GM12874 (cell line): ENCODE results near the gene EPN2.

Experiments used
- CTCF ChIP-seq: IDR thresholded peaks from 2 replicates; pipeline ENCODE4 v1.5.1; 2011; ENCODE audit warnings: low read depth, mild to moderate bottlenecking, control low read depth, low read length, moderate library complexity; ENCODE audit not compliant: insufficient read depth

The EPN2 gene

DNA sequence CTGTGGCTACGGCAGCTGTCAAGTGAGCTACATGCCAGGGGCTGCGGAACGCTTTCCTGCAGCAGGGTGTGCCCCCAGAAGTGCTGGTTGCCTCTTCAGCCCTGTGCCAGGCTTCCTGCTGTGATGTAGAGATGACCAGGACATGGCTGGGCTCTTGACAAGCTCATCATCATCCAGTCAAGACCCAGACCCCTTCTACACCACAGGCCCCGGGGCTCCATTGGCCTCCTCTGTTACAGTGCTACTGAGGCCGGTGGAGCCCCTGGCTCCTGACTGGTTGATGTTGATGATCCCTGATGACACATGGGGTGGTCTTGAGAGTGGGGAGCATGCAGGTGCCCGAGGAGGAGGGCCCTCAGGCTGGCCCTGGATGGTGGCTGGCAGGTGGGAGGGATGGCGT, 75.2 kb downstream of the EPN2 start:
- no peak for TF ChIP-seq CTCF

DNA sequence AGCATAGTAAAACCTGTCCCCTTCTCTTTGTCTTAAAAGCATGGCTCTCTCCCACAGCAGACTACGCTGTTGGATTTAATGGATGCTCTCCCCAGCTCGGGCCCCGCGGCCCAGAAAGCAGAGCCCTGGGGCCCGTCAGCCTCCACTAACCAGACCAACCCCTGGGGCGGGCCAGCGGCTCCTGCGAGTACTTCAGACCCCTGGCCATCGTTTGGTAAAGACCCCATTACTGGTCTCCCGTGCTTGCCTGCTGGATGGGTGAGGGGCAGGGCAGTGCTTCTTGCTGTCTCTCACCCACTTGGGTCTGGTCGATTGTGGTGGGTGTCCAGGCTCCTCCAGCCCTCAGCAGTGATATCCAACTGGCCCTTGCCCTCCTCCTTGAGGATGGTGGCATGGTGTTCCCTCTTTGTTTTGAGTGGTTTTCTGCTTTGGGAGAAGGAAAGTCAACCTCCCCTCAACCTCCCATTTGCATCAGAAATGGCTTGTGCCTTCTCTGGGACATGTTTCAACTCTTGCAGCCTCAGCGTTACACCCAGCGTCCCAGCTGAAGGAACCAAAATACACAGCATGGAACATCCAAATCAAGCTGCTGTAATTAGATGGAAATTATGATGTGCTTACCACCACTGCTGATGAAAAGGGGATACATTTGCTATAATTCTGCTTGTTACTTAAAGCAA, 76.0 kb downstream of the EPN2 start:
- no peak for TF ChIP-seq CTCF

DNA sequence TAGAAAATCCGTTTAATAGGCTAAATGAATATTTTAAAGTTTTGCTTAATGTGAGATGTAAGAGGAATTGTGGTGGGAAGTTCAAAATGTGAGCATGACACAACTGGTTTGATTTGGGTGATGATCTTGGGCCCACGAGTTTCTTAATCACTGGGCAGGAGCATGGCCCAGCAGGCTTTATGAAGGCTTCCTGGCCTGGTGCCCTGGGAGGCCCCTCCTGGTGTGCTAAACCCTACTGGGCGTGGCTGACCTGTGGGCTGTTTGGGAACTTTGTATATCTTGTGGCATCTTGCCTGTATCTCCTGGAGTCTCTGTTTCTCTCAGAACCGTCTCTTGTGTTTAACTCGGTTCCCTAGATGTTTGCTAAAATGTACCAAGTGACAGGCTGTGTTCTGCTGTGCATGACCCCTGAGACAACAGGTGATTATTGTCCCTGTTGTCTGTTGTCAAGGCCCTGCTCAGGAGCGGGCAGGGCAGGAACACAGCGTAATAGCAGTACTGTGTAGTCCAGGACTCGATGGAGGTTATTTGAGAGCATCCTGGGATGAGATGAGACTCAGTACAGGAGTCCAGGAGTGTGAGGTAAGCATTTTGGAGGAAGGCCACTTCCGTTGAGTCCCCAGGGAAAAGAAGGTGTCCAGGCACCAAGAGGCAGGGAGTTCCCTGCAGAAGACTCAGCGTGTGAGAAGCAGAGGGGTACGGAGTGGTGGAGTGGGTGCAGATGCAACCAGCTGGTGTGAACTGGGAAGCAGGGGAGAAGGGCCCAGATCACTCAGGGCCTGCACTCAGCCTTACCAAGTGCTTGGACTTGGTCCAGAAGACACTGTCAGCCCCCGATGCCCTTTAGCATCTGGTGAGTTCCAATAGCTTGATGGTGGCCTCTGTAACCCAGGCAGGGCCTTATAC, 76.8 kb downstream of the EPN2 start:
- TF ChIP-seq CTCF: no peak

GRCh38 chr17:19315104-19315503, 77.9 kb downstream of the EPN2 start:
- TF ChIP-seq CTCF: no peak

DNA sequence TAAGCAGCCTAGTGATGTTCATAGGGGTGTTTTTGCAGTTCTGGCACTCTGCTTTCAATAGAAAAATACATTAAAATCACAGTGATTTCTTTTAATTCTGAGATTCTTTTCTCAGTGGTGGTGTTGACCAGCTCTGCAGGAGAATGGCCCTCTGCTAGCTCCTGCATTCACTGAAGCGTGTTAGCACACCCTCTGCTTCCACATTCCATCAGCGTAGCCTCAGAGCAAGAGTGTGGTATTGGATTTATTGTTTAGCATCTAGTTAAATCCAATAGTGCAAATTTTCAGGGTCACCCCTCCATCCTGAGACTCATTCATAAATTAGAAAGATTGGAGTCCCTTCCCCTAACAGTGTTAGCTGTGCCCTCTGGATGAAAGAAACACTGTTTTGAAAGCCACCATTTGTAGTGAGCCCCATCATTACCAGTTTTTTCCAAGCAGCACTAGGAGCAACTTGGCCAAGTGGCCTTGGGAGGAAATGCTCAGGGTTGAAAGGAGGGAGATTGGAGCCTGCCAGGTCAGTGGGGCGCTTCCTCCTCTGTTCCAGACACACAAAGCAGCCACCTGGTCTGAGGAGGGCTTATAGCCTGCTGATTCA, 79.7 kb downstream of the EPN2 start:
- TF ChIP-seq CTCF: no peak

DNA sequence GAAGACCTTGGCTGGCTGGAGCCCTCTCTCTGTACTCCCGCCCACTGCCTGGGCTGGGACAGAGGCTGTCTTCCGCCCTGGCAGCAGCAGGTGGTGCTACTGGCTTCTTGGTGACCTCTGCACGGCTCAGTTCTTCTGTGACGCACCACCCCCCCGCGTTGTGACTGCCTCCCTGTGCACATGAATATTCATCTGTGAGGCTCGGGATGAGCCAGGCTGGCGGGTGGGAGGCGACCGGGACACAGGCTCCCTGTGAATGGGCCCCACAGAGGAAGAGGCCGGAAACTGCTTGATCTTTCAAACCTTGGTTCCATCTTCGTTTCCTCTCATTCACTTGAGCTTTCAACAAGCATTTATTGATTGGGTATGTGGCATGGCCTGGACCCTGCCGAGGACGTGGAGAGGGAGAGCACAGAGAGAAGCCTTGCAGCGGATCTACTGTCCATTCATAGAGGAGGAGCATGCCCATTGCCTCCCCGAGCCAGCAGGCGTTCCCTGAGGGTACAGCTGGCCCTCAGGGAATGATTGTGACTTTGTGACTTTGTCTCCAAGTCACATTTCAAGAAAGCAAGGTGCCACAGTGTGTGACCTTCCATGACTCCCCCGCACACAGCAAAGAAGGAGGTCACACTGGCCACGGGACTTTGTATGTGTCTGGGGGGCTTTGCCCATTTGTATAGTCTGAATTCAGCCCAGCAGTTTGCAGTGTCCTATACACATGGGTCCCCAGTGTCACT, 80.4 kb downstream of the EPN2 start:
- TF ChIP-seq CTCF: 0 out of 2 replicates have a peak, but pooled peaks have one; percentile 24

DNA sequence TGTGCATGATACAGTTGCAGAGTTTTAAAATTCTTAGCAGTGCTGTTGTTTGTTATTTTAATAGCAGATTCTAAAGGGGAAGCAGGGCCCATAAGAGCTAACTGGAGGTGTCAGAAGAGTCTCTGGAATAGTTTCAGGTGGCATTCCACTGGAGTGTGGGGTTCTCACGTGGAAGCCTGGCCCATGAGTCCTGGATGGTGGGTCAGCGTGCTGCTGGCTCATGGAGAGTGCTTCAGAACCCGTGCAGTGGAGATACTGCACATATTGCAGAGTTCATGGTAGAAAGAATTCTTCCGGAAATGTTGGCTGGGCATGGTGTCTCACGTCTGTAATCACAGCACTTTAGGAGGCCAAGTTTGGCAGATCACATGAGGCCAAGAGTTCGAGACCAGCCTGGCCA, 81.4 kb downstream of the EPN2 start:
- TF ChIP-seq CTCF: no peak
